Testis (tissue), 2 donors: ENCODE results near the gene SETD1A.

ENCODE experiments used
- POLR2A ChIP-seq: fragments of 450-650 bp; IDR thresholded peaks from one replicate; pipeline ENCODE4 v1.6.1; 2017; ENCODE audit warnings: antibody characterized with exemption, mild to moderate bottlenecking, moderate library complexity
- TF ChIP-seq, protein P1 (sequence below), 3 experiments: fragments of 450-650 bp in 2 of 3; fragments of 200-600 bp in 1 of 3; sonication (generic) in 1 of 3; IDR thresholded peaks; one replicate each; pipeline ENCODE4 v1.5.1; 2016 to 2019; ENCODE audit warnings: antibody characterized with exemption in 3 of 3, mild to moderate bottlenecking in 2 of 3, moderate library complexity in 1 of 3

GRCh38 chr16:31031276-31031675, 73.7 kb downstream of the SETD1A start:
- TF ChIP-seq, protein P1, sequence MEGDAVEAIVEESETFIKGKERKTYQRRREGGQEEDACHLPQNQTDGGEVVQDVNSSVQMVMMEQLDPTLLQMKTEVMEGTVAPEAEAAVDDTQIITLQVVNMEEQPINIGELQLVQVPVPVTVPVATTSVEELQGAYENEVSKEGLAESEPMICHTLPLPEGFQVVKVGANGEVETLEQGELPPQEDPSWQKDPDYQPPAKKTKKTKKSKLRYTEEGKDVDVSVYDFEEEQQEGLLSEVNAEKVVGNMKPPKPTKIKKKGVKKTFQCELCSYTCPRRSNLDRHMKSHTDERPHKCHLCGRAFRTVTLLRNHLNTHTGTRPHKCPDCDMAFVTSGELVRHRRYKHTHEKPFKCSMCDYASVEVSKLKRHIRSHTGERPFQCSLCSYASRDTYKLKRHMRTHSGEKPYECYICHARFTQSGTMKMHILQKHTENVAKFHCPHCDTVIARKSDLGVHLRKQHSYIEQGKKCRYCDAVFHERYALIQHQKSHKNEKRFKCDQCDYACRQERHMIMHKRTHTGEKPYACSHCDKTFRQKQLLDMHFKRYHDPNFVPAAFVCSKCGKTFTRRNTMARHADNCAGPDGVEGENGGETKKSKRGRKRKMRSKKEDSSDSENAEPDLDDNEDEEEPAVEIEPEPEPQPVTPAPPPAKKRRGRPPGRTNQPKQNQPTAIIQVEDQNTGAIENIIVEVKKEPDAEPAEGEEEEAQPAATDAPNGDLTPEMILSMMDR (IDR thresholded peaks at IDR 0.05) = no peak
- TF ChIP-seq POLR2A = no peak
